Endometrial microvascular endothelial cells (primary cell): ENCODE results near the gene SP3. TPM values are rescaled to one million over a fixed set of nuclear protein-coding genes. Genes with fewer than 3 reads are reported as not detected.

Source experiments
- in situ Hi-C: cut with HindIII; loops from 2 replicates; pipeline ENCODE4 v1.10.0; 2017; ENCODE audit warnings: low sequenced_read_pairs, low pct_unique_long_range_greater_than_20kb; ENCODE audit errors: inconsistent ontology term
- total RNA-seq: library from RNA; depleted of rRNA; stranded (reverse); fragments of >200 nt; gene quantifications from one replicate; pipeline ENCODE4 v1.2.3, GENCODE V29; 2015; ENCODE audit errors: inconsistent ontology term

Gene SP3
- total RNA-seq, 1 donor from 2014 or later: 56.4 TPM

DNA sequence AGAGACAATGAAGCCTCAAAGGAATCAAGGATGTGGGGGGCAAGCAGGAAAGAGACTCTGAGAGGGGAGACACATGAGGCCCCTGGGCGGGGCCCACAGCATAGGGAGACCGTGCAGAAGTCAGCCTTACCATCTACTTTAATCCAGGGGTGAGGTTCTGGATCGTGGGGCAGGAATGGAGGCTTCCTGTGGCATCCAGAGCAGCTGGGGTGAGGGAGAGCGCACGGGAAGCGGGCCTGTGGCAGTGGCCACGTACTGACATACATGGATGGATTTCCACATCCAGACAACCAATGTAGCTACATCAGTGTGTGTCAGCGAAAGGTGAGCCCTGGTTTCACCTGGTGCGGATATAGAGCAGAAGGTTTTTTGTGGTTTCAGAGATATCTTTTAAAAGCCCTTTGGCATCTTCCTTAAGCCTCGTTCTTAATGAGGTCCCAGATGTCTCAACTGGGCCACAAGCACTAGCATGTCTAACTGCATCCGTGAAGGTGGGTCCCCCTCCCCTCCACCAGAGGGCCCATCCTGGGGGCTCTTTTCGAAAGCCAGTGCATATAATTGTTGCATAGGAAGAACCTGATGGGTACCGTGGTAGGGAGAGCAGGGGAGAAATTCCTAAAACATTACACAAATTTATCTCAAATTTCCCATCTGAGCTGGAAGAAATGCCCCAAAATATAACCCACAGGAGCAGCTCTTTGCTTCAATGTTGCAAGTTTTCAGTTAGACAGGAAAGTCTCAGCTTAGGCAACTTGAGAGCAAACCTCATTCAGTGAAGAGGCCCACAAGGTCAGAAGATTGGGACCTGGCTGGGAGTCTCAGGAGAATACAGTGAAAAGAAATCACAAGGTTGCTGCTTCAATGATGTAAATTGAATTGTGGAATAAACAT lies 90.9 kb downstream of the SP3 start:
- in situ Hi-C loops: no loop called here

DNA sequence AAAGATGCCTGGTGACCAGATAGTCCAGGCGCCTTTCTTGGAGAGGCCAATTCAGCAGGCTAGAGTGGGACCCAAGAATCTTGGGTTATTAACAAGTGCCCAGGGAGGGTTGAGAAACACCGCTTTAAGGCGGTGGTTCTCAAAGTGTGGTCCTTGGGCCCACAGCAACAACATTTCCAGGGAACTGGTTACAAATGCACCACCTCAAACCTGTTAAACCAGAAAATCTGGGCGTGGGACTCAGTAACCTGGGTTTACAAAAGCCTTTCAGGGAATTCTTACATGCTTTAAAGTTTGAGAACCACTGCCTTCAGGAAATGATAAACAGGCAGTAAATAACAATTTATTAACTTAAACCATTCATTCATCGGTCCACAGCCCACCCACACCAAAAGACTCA lies 92.5 kb downstream of the SP3 start:
- in situ Hi-C loops: no loop called here

DNA sequence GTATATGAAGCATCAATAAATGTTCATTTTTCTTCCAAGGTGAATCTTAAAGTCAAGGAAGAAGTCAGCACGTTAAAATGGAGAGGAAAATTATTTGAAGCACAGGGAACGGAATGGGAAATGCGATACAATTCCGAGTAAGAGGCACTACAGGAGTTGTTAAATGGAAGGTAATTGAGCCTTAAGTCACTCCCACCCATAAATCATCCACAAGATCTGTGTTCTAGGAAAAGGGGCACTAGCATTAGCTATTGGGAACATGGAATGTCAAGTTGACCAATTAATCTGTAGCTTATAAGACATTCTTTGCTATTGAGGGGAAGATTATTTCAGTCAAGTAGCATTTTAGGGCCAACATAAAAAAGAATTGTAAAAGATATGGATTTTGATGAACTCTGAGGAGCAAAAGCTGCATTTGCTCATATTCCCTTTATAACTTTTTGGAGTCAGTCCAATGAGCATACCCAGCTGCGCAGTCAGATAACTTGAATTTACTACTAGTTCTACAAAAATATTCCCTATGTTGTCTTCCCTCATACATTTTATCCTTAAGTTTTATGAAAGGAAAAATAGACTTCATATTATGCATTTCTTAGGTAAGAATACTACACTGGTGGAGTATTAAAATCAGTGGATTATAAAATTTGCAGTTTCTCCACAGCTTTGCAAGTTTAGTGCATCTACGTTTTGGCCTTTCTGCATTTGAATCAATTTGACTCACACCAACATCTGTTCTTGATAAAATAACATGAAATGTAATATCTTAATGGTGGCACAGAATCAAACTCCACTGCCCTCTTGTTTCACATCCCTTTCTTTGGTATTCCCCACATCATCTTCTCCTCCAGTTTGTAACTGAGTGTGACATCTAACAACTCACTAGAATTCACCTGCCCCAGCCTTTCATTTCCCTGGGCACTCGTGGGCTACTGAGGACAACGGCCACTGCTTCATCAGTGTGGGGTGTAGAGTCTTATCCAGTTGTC lies 95.6 kb downstream of the SP3 start:
- in situ Hi-C loops: no loop called here

DNA sequence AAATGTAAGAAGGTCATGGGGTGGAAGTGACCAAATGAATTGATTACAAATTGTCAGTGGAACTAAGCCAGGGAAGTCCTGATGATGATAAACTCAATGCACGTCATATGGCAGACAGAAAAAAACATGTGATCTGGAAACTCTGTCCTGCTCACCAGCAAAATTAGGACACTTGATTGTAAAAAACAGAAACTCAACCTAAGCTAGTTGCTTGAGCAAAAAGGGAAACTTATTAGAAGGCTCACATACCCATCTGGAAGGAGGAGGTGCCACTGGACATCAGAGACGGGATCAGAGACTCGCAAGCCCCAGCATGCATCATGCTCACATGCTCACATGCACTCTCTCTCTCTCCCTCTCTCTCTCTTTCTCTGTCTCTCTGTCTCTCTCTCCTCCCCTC lies 96.8 kb downstream of the SP3 start:
- in situ Hi-C loops: no loop called here

DNA sequence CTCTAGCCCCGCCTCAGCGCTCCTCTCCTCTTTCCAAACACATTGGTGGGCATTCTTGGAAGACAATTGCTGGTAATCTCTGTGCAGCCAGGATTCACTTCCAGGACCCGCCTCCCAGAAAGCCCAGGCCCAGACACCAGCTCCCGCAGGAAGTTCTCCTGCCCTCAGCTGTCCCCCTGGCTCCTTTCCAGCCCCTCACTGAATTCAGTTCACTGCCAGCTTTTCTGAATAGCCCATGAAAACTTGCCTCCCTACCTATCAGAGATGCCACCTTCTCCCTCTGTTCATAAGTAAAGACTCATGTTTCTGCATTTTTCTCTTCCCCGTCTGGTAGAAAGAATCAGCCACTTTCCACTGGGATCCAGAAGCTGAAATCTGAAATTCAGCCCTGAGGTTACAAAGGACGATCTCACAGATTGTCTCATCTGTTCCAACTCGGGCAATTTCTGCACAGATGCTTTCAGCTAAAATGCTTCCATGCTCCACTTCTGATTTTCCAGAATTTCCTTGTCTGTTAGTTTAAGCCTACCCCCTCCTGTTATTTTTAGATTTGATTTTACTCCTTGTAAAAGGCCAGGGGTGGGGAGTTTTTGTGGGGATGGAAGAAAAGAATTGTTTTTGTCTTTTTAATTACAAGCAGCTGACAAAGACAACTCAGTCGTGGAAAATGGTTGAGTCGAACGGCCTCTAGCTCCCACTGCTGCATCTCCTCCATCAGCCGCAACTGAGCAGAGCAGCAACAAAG lies 98.1 kb downstream of the SP3 start:
- in situ Hi-C loops: no loop called here

DNA sequence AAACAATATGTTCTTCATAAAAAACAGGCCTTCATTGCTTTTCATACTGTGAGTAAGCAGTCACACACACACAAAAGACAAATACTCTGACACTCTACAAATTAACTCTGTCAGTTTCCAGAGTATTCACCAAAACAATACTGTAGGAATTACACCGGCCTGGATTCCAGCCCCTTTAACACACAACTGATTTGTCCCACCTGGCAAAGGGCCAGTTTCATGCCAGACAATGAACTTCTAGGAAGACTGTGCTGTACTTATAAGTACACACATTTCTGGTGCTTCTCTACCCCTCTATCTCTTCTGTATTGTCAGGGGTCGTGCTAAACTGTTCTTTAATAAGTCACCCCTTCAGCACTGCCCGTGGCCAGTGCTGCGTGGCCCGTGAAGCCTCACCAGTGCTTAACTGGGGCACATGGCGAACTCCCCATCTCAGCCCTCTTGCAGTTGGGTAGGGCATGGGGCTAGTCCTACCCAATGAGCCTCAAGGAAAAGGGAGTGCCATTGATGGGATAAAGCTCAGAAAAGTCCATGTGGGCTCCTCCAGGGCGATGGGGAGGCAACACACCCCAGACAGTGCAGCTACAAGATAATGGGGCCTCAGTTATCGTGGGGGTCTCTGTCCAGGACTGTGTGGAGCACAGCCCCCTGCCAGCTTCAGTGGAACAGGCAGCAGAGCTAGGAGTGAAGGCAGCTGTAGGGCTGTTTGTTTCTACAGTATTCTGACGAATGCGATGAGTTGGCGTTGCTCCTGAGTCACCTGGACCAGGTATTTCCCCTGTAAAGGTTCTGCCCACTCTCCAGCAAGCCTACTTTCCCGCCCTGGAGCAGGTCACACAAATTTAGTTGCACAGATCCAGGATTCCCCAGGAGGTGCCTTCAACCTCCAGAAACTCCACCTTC lies 99.0 kb downstream of the SP3 start:
- in situ Hi-C loops: no loop called here

DNA sequence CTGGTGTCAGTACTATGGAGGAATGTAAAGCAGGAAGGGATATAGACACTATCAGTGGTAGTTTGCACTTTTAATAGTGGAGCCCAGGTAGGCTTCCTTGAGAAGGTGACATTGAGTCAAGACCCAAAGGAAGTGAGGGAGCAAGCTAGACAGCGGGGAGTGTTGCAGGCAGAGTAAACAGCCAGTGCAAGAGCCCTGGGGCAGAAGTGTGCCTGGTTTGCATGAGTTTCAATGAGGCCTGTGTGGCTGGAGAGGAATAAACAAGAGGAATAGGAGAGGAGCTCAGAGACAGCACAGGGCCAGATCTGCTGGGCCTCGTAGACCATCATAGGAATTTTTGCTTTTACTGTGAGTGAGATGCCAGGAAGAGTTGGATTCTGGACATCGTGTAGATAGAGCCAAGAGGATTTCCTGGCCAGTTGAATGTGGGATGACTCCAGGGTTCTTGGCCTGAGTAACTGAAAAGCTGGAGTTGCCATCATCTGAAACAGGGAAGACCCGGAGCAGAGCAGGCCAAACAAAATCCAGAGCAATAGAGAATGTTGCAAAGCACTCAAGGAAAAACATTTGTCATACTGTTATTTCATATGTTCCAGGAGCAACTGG lies 102.5 kb downstream of the SP3 start:
- in situ Hi-C loops: no loop called here

DNA sequence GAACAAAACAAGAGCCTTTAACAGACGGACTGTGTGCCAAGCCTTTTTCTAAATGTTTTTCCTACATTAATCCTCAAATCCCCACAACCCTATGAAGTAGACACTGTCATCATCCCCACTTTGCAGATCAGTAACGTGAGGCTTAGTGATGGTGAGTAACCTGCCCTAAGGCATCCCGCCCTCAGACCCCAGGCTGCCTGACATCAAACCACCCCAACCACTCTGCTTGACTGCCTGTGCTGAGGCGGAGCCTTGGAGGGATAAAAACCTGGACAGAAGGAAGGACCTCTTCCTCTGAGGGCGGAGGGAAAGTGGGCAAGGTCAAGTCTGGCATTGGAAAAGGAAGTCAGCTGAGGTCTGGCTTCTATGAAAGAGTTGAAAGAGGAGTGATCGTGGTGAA lies 104.6 kb downstream of the SP3 start:
- in situ Hi-C loops: no loop called here

DNA sequence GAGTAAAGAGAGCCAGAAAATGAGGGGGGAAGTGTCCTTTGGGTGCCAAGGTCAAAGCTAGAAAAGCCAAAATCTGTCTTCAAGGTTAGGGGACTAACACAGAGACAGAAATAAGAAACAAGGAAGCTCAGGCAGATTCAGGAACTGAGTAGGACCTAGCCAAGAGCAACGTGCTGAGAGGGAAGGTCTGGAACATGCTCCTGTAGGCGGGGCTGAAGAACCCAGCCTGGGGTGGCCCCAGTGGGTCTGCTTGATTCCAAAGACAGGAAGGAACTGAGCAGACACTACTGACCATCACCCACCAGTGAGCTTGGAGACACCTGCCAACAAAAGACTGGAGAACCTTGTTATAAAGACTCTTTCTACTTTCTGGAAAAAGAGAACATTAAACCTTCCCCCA lies 105.1 kb downstream of the SP3 start:
- in situ Hi-C loops: no loop called here

DNA sequence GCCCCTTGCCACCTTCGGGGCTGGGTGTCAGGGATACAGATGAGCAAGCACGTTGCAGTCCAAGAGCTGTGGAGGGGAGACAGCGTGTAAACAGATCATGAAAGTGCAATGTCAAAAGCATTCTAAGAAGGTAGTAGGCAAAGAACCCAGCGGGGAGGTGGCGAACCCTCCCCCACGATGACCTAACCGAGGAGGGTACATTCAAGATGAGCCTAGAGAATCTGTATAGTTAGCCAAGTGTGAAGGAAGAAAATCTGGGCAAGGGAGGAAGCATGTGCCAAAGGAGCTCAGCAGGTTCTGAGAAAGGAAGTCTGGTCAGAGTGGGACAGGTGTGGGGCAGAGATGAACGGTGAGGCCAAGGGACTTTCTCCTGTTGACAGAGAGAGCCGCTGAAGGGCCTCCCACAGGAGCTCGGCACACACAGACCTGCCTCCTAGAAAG lies 106.9 kb downstream of the SP3 start:
- in situ Hi-C loops: no loop called here
